Mesenchymal stem cell (in vitro differentiated cells and primary cell): Measurements from ENCODE around the gene SH3TC1.
A peak's percentile ranks its signal among the peaks of the same experiment; 100 is the strongest.

Experiments
- DNase-seq: peaks from one replicate; pipeline ENCODE4 v3.0.0-alpha.2; 2013
- H2AFZ ChIP-seq: one replicate; pipeline ENCODE4 v1.6.1; 2013; ENCODE audit warnings: low read depth, mild to moderate bottlenecking, control low read depth, inconsistent platforms, low read length, moderate library complexity
- H2AK5ac ChIP-seq: 2 replicates; pipeline ENCODE4 v1.6.1; 2013; ENCODE audit warnings: low read length, moderate library complexity, mild to moderate bottlenecking, inconsistent platforms; ENCODE audit not compliant: severe bottlenecking
- H2BK120ac ChIP-seq: one replicate; pipeline ENCODE4 v1.6.1; 2013; ENCODE audit warnings: low read depth, mild to moderate bottlenecking, inconsistent platforms, low read length, moderate library complexity
- H2BK12ac ChIP-seq, 2 experiments: one replicate each; pipeline ENCODE4 v1.6.1; 2013; ENCODE audit warnings: inconsistent platforms in 2 of 2, low read length in 2 of 2, mild to moderate bottlenecking in 2 of 2, moderate library complexity in 2 of 2, control low read depth in 1 of 2
- H2BK15ac ChIP-seq: one replicate; pipeline ENCODE4 v1.6.1; 2013; ENCODE audit warnings: mild to moderate bottlenecking, low read depth, inconsistent platforms; ENCODE audit not compliant: poor library complexity, severe bottlenecking
- H2BK5ac ChIP-seq: 2 replicates; pipeline ENCODE4 v1.6.1; 2013; ENCODE audit warnings: low read depth, mild to moderate bottlenecking, low read length, control low read depth, inconsistent platforms; ENCODE audit not compliant: poor library complexity, severe bottlenecking
- H3K14ac ChIP-seq, 2 experiments: one replicate each; pipeline ENCODE4 v1.6.1; 2013; ENCODE audit warnings: inconsistent platforms in 2 of 2, low read length in 2 of 2, control low read depth in 1 of 2, mild to moderate bottlenecking in 1 of 2, moderate library complexity in 1 of 2
- H3K18ac ChIP-seq, 2 experiments: one replicate each; pipeline ENCODE4 v1.6.1; 2013; ENCODE audit warnings: inconsistent platforms in 2 of 2, low read length in 2 of 2, control low read depth in 1 of 2, low read depth in 1 of 2, mild to moderate bottlenecking in 1 of 2
- H3K23ac ChIP-seq, 2 experiments: one replicate each; pipeline ENCODE4 v1.6.1; 2013; ENCODE audit warnings: inconsistent platforms in 2 of 2, low read length in 2 of 2, mild to moderate bottlenecking in 2 of 2, moderate library complexity in 2 of 2, control low read depth in 1 of 2
- H3K27ac ChIP-seq: 2 replicates; pipeline ENCODE4 v1.5.1; 2013; ENCODE audit warnings: mild to moderate bottlenecking, moderate library complexity, low read length, control low read depth, inconsistent platforms; ENCODE audit not compliant: poor library complexity, severe bottlenecking
- H3K27me3 ChIP-seq, 2 experiments: 2 replicates each; pipeline versions ENCODE4 v1.6.1 to v1.7.0; 2013; ENCODE audit warnings: low read length in 2 of 2, mild to moderate bottlenecking in 2 of 2, moderate library complexity in 2 of 2, control low read depth in 1 of 2, inconsistent platforms in 1 of 2; ENCODE audit not compliant: control insufficient read depth in 1 of 2, insufficient read depth in 1 of 2
- H3K36me3 ChIP-seq, 2 experiments: 2 replicates each; pipeline versions ENCODE4 v1.6.1 to v1.7.0; 2013; ENCODE audit warnings: low read length in 2 of 2, control low read depth in 1 of 2, inconsistent platforms in 1 of 2, low read depth in 1 of 2, mild to moderate bottlenecking in 1 of 2; ENCODE audit not compliant: insufficient read depth in 2 of 2, control insufficient read depth in 1 of 2
- H3K4ac ChIP-seq, 2 experiments: one replicate each; pipeline ENCODE4 v1.6.1; 2013; ENCODE audit warnings: inconsistent platforms in 2 of 2, low read length in 2 of 2, mild to moderate bottlenecking in 2 of 2, moderate library complexity in 2 of 2, control low read depth in 1 of 2, low read depth in 1 of 2
- H3K4me1 ChIP-seq: 2 replicates; pipeline ENCODE4 v1.6.1; 2013; ENCODE audit warnings: low read depth, low read length, control low read depth; ENCODE audit not compliant: control insufficient read depth, insufficient read depth
- H3K4me2 ChIP-seq: 2 replicates; pipeline ENCODE4 v1.6.1; 2013; ENCODE audit warnings: low read length, mild to moderate bottlenecking, inconsistent platforms; ENCODE audit not compliant: poor library complexity, severe bottlenecking
- H3K4me3 ChIP-seq, 2 experiments: 2 replicates each; pipeline versions ENCODE4 v1.5.1 to v1.7.0; 2013; ENCODE audit warnings: low read length in 2 of 2, mild to moderate bottlenecking in 2 of 2, control low read depth in 1 of 2, low read depth in 1 of 2; ENCODE audit not compliant: insufficient read depth in 1 of 2
- H3K79me1 ChIP-seq: replicated peaks from 2 replicates; pipeline ENCODE4 v1.6.1; 2013; ENCODE audit warnings: mild to moderate bottlenecking, control low read depth, low read length, inconsistent platforms; ENCODE audit not compliant: poor library complexity, severe bottlenecking
- H3K9ac ChIP-seq: 2 replicates; pipeline ENCODE4 v1.7.0; 2013; ENCODE audit warnings: mild to moderate bottlenecking, low read length, moderate library complexity
- H3K9me3 ChIP-seq: 2 replicates; pipeline ENCODE4 v1.7.0; 2013; ENCODE audit warnings: mild to moderate bottlenecking, low read length; ENCODE audit not compliant: control insufficient read depth
- H4K8ac ChIP-seq: one replicate; pipeline ENCODE4 v1.6.1; 2013; ENCODE audit warnings: inconsistent platforms, mild to moderate bottlenecking, low read length, moderate library complexity
- H4K91ac ChIP-seq: one replicate; pipeline ENCODE4 v1.6.1; 2013; ENCODE audit warnings: mild to moderate bottlenecking, low read length, inconsistent platforms
- WGBS: methylation state at CpG from one replicate; pipeline ENCODE4 v1.1.7; 2013; ENCODE audit warnings: mixed read lengths; 5-methylcytosine and 5-hydroxymethylcytosine counted together

Gene SH3TC1

DNA sequence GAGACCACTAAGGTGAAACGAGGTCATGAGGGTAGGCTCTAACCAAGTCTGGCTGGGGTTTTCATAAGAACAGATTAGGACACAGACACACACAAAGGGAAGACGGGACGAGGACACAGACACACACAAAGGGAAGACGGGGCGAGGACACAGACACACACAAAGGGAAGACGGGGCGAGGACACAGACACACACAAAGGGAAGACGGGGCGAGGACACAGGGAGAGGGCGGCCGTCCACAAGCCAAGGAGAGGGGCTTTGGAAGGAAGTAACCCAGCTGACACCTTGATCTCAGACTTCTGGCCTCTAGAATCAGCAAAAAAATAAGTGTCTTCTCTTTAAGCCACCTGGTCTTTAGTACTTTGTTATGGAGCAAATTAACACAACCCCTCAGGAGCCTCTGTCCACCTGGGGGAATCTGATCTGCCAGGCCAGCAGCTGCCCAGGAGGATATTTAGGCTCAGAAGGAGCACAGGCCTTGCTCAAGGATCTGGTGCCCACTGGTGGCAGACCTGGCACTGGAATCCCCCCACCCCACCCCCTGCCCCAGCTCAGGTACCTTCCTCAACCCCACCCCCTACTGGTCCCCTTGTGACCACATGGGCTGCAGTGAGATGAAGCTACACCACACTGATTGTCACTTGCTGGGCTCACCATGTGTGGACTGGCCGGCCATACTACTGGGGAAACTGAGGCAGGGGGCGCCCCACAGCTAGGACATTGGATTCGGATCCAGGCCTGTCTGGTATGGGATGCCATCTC is 43.2 kb upstream of the SH3TC1 start:
- Histone ChIP-seq H2AFZ (no peak overlapping the region), H3K27ac (no peak overlapping the region), H4K91ac (no peak overlapping the region), H2BK120ac (no peak overlapping the region), H2BK15ac (no peak overlapping the region), H3K79me1 (no peaks in the 10 kb centered on the region), H3K14ac (no peak overlapping the region), H3K9ac (no peak overlapping the region), H3K4ac (no peak overlapping the region), H3K18ac (no peak overlapping the region), H2AK5ac (no peak overlapping the region), H3K23ac (no peak overlapping the region), H4K8ac (no peak overlapping the region), H3K36me3 (no peaks in the 10 kb centered on the region), H3K4me1 (peaks cover 19% of the 10 kb centered on the region), H3K4me2 (no peak overlapping the region), H2BK12ac (no peak overlapping the region), H3K9me3 (no peaks in the 10 kb centered on the region), H2BK5ac (no peak overlapping the region), H3K27me3 (peaks cover 62 to 63% of the 10 kb centered on the region in 2 experiments), H3K4me3 (no peak overlapping the region)
- 86% methylated on average over 14 of the region's 14 CpGs for WGBS
- no peak for DNase-seq

DNA sequence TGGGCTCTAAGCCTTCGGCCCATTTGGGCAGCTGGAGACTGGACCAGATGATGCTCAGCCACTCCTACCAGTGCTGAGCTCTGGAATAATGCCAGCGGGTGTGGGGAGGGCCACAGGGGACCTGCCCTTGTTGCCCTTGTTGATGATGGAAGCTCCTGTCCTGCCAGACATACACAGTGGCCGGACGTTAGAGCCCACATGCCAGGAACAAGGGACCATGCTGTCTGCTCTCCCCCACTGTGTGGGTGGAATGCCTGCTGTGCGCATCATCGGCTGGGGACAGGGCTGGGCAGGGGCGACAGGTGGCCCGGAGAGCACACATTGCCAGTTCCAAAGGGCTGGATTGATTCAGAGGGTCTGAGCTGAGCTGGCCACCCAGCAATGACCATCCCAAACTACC is 42.5 kb upstream of the SH3TC1 start:
- Histone ChIP-seq H4K8ac (no peak overlapping the region), H3K79me1 (no peaks in the 10 kb centered on the region), H3K14ac (no peak overlapping the region), H3K4me1 (peaks cover 19% of the 10 kb centered on the region), H2BK5ac (no peak overlapping the region), H3K27ac (no peak overlapping the region), H3K4ac (no peak overlapping the region), H2AK5ac (no peak overlapping the region), H3K9ac (no peak overlapping the region), H3K23ac (no peak overlapping the region), H3K36me3 (no peaks in the 10 kb centered on the region), H2BK15ac (no peak overlapping the region), H3K27me3 (peaks cover 59 to 64% of the 10 kb centered on the region in 2 experiments), H3K4me3 (no peak overlapping the region), H4K91ac (no peak overlapping the region), H2BK12ac (no peak overlapping the region), H3K9me3 (no peaks in the 10 kb centered on the region), H3K4me2 (no peak overlapping the region), H3K18ac (no peak overlapping the region), H2BK120ac (no peak overlapping the region), H2AFZ (no peak overlapping the region)
- WGBS: 74% methylated on average over 8 of the region's 8 CpGs
- no peak for DNase-seq

DNA sequence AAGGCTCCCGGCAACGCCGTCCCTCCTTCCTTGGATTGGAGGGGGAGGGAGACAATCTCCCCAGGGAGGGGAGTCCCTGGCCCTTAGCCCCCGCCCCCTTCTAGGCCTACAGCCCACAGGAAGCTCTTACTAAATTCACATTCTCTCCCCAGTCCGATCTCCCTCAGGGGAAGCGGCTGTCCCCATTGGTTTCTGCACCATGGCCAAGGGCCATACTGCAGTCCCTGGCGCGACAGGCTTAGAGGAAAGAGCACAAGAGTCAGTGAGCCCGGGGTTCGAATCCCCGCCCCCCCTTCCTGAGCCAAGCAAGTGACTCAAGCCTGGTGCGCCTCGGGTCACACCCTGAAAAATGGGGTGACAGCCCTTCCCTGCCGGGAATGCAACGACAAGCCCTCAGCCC is 41.6 kb upstream of the SH3TC1 start:
- Histone ChIP-seq H3K36me3 (no peaks in the 10 kb centered on the region), H3K4ac (no peak overlapping the region), H2AFZ (no peak overlapping the region), H2BK120ac (no peak overlapping the region), H4K8ac (no peak overlapping the region), H3K9ac (no peak overlapping the region), H3K27ac (no peak overlapping the region), H2AK5ac (no peak overlapping the region), H3K23ac (no peak overlapping the region), H3K4me2 (no peak overlapping the region), H4K91ac (no peak overlapping the region), H2BK12ac (no peak overlapping the region), H3K4me3 (peak overlapping the region in 1 of 2 experiments; percentile 76), H3K18ac (no peak overlapping the region), H3K14ac (no peak overlapping the region), H2BK5ac (no peak overlapping the region), H3K9me3 (no peaks in the 10 kb centered on the region), H3K27me3 (peaks cover 53 to 64% of the 10 kb centered on the region in 2 experiments), H3K79me1 (no peaks in the 10 kb centered on the region), H2BK15ac (no peak overlapping the region), H3K4me1 (peaks cover 19% of the 10 kb centered on the region)
- DNase-seq: no peak
- 39% methylated on average over 15 of the region's 15 CpGs for WGBS

DNA sequence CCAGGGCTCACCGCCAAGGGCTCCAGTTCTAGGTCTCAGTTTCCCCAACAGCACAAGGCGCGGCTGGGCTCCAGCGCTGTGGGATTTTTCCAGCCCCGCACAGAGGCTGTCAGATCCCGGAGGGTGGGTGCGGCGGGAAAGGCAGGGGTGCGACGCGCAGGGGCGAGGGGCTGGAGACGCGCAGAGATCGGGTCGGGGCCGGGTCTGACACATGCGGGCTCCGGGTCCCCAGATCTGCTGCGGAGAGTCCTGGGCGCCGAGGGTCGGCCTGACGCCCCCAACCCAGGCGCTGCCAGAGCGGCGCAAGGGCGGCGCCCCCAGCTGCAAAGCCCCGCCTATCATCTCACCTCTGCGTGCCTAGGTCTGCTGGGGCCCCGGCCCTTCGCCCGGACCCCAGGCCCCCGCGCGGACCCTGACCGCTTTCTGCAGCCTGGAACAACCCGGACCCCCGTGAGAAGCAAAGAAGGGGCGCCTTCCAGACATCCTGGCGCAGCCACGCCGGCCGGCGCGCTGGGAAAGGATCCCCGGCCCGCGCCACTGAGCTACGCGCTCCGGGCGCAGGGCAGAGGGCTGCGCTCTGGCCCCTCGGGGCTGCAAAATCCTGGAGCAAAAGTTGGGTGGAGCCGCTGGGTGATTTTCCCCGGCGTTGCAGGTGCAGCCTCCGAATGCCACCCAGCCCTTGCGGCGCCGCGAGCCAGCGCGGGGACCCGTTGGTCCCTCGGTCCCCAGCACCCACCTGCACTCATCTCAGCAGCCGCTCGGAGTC is 41.0 kb upstream of the SH3TC1 start:
- no peak overlapping the region for H2BK5ac ChIP-seq
- H3K27ac ChIP-seq: no peak overlapping the region
- 6% methylated on average over 57 of the region's 70 CpGs for WGBS
- no peak overlapping the region for H3K14ac ChIP-seq
- no peak overlapping the region for H4K8ac ChIP-seq
- peak overlapping the region; percentile 98 for H3K4me2 ChIP-seq
- DNase-seq: peak; percentile 14
- H3K4me1 ChIP-seq: peaks cover 19% of the 10 kb centered on the region
- H2BK120ac ChIP-seq: no peak overlapping the region
- H3K27me3 ChIP-seq: peaks cover 52 to 63% of the 10 kb centered on the region in 2 experiments
- no peak overlapping the region for H2AK5ac ChIP-seq
- no peak overlapping the region for H2BK12ac ChIP-seq
- no peaks in the 10 kb centered on the region for H3K36me3 ChIP-seq
- H3K9me3 ChIP-seq: no peaks in the 10 kb centered on the region
- H4K91ac ChIP-seq: no peak overlapping the region
- no peak overlapping the region for H3K23ac ChIP-seq
- H3K9ac ChIP-seq: no peak overlapping the region
- H3K18ac ChIP-seq: no peak overlapping the region
- peak overlapping the region; percentile 63 to 76 for H3K4me3 ChIP-seq
- H2BK15ac ChIP-seq: no peak overlapping the region
- peak overlapping the region; percentile 81 for H2AFZ ChIP-seq
- H3K79me1 ChIP-seq: no peaks in the 10 kb centered on the region
- H3K4ac ChIP-seq: no peak overlapping the region
